Adipose tissue (tissue), 3 donors: Measurements from ENCODE around the gene TANK. TPM values are rescaled to one million over a fixed set of nuclear protein-coding genes. Genes with fewer than 3 reads are reported as not detected.

ENCODE experiments used
- polyA plus RNA-seq, 3 donors: library from polyadenylated mRNA; stranded (reverse); fragments of 200-250 nt; gene quantifications; one replicate each; pipeline ENCODE4 v1.2.3, GENCODE V29; 2013
- donor health status: healthy with polysubstance abuse.
- donor health status: Bipolar disorder and iron deficiency.
- donor health status: healthy.

Gene TANK
- polyA plus RNA-seq, 3 donors = 14.2 to 58.8 (median 51.5) TPM

Other genes with a start within 250 kb of the TANK start
- 10 to 100 TPM; 13.8 to 34.8 (median 34.3) TPM for gene PSMD14, start 148.0 kb downstream of the TANK start, polyA plus RNA-seq